Activated CD8-positive, alpha-beta T cell treated with anti-CD3 and anti-CD28 coated beads for 36 hours (primary cell): ENCODE results near the gene FIP1L1. TPM values are rescaled to one million over a fixed set of nuclear protein-coding genes. Genes with fewer than 3 reads are reported as not detected.
"Not testable (repeated sequence)": the region's sequence is repeated elsewhere in the genome, so short reads cannot be mapped to it uniquely, and the experiment has no call there.

Experiments used
- ATAC-seq: fragments of 200-7000 bp; cut with Tn5 transposase; one replicate; pipeline ENCODE4 v1.10.0; 2021; ENCODE audit warnings: mild to moderate bottlenecking, moderate library complexity
- CTCF ChIA-PET: fragments of 350-600 bp; sonication (Branson Sonifier 250); formaldehyde crosslinking; loops from one replicate; lab custom pipeline; 2021; ENCODE audit warnings: antibody characterized with exemption; lab: Charles Lee
- POLR2A ChIA-PET: fragments of 350-600 bp; sonication (Branson Sonifier 250); formaldehyde crosslinking; loops from one replicate; lab custom pipeline; 2021; ENCODE audit warnings: antibody characterized with exemption; lab: Charles Lee
- DNase-seq: peaks from one replicate; pipeline ENCODE4 v3.0.0-alpha.2; 2020
- H3K27ac Mint-ChIP-seq: one replicate; pipeline ENCODE4 v1.8.0; 2021; ENCODE audit warnings: mild to moderate bottlenecking, mixed read lengths
- H3K27me3 Mint-ChIP-seq: one replicate; pipeline ENCODE4 v1.8.0; 2021; ENCODE audit warnings: mixed read lengths
- H3K36me3 Mint-ChIP-seq: one replicate; pipeline ENCODE4 v1.8.0; 2021; ENCODE audit warnings: low read depth, mixed read lengths
- H3K4me1 Mint-ChIP-seq: one replicate; pipeline ENCODE4 v1.8.0; 2021; ENCODE audit warnings: low read depth, mixed read lengths
- H3K4me3 Mint-ChIP-seq: one replicate; pipeline ENCODE4 v1.8.0; 2021; ENCODE audit warnings: mild to moderate bottlenecking, moderate library complexity, mixed read lengths
- H3K9me3 Mint-ChIP-seq: one replicate; pipeline ENCODE4 v1.8.0; 2021; ENCODE audit warnings: mixed read lengths
- intact Hi-C: fragments of 100-400 bp; cut with micrococcal nuclease; formaldehyde crosslinking; loops from one replicate; pipeline ENCODE4 v1.10.0; 2022
- total RNA-seq, 2 experiments: library from RNA; stranded (reverse); gene quantifications; one replicate each; pipeline ENCODE4 v1.2.3, GENCODE V29; 2021
- TF ChIP-seq, protein P1 (sequence below): fragments of 200-600 bp; IDR thresholded peaks from one replicate; pipeline ENCODE4 v1.8.0; 2022; ENCODE audit warnings: antibody characterized with exemption, mild to moderate bottlenecking

FIP1L1 gene
- total RNA-seq, 2 experiments from 2014 or later: 67.3 to 67.6 TPM

- H3K27me3 Mint-ChIP-seq: no peaks in the 10 kb centered on the region
- TF ChIP-seq, protein P1, sequence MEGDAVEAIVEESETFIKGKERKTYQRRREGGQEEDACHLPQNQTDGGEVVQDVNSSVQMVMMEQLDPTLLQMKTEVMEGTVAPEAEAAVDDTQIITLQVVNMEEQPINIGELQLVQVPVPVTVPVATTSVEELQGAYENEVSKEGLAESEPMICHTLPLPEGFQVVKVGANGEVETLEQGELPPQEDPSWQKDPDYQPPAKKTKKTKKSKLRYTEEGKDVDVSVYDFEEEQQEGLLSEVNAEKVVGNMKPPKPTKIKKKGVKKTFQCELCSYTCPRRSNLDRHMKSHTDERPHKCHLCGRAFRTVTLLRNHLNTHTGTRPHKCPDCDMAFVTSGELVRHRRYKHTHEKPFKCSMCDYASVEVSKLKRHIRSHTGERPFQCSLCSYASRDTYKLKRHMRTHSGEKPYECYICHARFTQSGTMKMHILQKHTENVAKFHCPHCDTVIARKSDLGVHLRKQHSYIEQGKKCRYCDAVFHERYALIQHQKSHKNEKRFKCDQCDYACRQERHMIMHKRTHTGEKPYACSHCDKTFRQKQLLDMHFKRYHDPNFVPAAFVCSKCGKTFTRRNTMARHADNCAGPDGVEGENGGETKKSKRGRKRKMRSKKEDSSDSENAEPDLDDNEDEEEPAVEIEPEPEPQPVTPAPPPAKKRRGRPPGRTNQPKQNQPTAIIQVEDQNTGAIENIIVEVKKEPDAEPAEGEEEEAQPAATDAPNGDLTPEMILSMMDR: no peak
- H3K4me1 Mint-ChIP-seq: no peaks in the 10 kb centered on the region
- peaks cover 2% of the 10 kb centered on the region for H3K9me3 Mint-ChIP-seq
- no peak overlapping the region for H3K27ac Mint-ChIP-seq
- no peak overlapping the region for H3K4me3 Mint-ChIP-seq
- peaks cover 30% of the 10 kb centered on the region for H3K36me3 Mint-ChIP-seq
- no peak for DNase-seq
- CTCF ChIA-PET: interaction anchor here (0.8 kb wide), 1 partner anchor 773 kb away, joined by 3 read pairs; no protein-coding TSS in a partner anchor
- POLR2A ChIA-PET: no interaction called here
- intact Hi-C loops: no loop called here
- ATAC-seq: no peak
Measured at GRCh38 chr4:53461244-53461643, 83.8 kb downstream of the FIP1L1 start.

DNA sequence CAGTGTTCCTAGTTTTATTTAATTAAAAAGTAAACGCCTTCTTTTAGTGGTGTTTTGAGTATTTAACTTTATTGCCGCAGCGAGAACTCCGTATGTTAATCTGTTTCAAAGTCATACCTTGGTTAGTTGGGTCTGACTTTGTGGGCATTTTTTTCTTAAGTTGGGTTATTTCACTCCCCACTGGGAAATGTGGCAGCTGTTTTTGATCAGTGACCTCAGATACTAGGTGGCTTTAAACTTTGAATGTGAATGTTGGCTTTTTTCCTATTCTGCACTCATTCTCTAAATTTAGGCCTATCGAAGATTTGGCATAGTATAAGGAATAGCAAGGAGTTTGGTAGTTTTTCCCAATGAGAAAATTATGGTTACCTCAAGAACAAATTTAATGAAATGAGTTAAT is 85.9 kb downstream of the FIP1L1 start:
- ATAC-seq (no peak), DNase-seq (no peak)
- CTCF ChIA-PET: interaction anchor here (1.6 kb wide), 1 partner anchor 264 kb away, joined by 3 read pairs; no protein-coding TSS in a partner anchor
- H3K27me3 Mint-ChIP-seq: no peaks in the 10 kb centered on the region
- TF ChIP-seq, protein P1: no peak
- H3K27ac Mint-ChIP-seq: no peak overlapping the region
- peaks cover 27% of the 10 kb centered on the region for H3K36me3 Mint-ChIP-seq
- POLR2A ChIA-PET: no interaction called here
- peaks cover 10% of the 10 kb centered on the region for H3K9me3 Mint-ChIP-seq
- intact Hi-C loops: no loop called here
- H3K4me3 Mint-ChIP-seq: no peak overlapping the region
- no peaks in the 10 kb centered on the region for H3K4me1 Mint-ChIP-seq

GRCh38 chr4:53465281-53465680 is 87.8 kb downstream of the FIP1L1 start:
- peaks cover 19% of the 10 kb centered on the region for H3K36me3 Mint-ChIP-seq

DNA sequence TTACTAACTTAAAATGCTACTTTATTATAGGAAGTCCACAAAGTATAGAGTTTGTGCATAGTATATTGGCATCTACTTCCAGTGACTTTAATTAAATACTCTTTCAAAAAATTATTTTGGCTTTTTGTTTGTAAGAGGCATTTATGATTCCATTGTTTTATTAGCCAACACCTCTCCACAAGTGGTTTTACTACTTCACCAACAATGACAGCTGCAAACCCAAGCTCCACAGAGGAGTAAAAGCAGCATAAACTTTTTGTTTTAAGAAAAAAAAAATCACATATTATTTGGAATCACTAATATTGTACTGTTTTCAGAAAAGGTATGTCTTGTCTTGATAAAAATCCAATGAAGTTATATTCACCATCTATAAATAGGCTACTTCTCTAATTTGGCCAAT is 88.5 kb downstream of the FIP1L1 start:
- ChIA-PET POLR2A (no interaction called here), CTCF (no interaction called here)
- Mint-ChIP-seq H3K4me1 (no peaks in the 10 kb centered on the region), H3K36me3 (peaks cover 17% of the 10 kb centered on the region), H3K4me3 (no peak overlapping the region), H3K9me3 (peaks cover 14% of the 10 kb centered on the region), H3K27ac (no peak overlapping the region), H3K27me3 (no peaks in the 10 kb centered on the region)
- no peak for ATAC-seq
- intact Hi-C loops: no loop called here
- TF ChIP-seq, protein P1: no peak
- no peak for DNase-seq

More at GRCh38 chr4:53465281-53465680, 87.8 kb downstream of the FIP1L1 start:
- intact Hi-C loops: no loop called here
- H3K27ac Mint-ChIP-seq: no peak overlapping the region
- H3K9me3 Mint-ChIP-seq: peaks cover 13% of the 10 kb centered on the region
- DNase-seq (no peak), ATAC-seq (no peak)
- no peaks in the 10 kb centered on the region for H3K27me3 Mint-ChIP-seq
- POLR2A ChIA-PET: no interaction called here
- H3K4me1 Mint-ChIP-seq: no peaks in the 10 kb centered on the region
- H3K4me3 Mint-ChIP-seq: no peak overlapping the region
- CTCF ChIA-PET: interaction anchor here (0.9 to 1.2 kb wide), 2 partner anchors 10 to 449 kb away, joined by 3 to 6 read pairs; no protein-coding TSS in a partner anchor
- TF ChIP-seq, protein P1: no peak

DNA sequence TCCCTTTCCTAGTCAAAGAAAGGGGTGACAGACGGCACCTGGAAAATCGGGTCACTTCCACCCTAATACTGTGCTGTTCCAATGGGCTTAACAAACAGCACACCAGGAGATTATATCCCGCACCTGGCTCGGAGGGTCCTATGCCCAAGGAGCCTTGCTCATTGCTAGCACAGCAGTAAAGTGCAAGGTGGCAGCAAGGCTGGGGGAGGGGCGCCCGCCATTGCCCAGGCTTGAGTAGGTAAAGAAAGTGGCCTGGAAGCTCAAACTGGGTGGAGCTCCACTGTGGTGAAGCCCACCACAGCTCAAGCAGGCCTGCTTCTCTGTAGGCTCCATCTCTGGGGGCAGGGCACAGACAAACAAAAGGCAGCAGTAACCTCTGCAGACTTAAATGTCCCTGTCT is 89.1 kb downstream of the FIP1L1 start:
- peaks cover 14% of the 10 kb centered on the region for H3K9me3 Mint-ChIP-seq
- ATAC-seq, DNase-seq, H3K4me1 Mint-ChIP-seq, H3K27me3 Mint-ChIP-seq, H3K4me3 Mint-ChIP-seq, CTCF ChIA-PET, intact Hi-C loops, H3K27ac Mint-ChIP-seq, POLR2A ChIA-PET: not testable (repeated sequence)
- peaks cover 11% of the 10 kb centered on the region for H3K36me3 Mint-ChIP-seq
